K562 (cell line): ENCODE measurements around the gene S100A9. TPM values are rescaled to one million over a fixed set of nuclear protein-coding genes. Genes with fewer than 3 reads are reported as not detected.

Experiments used
- ATAC-seq: fragments of 200-7000 bp; cut with Tn5 transposase; 3 replicates; pipeline ENCODE4 v1.9.1; 2020; ENCODE audit warnings: moderate library complexity
- BruUV-seq: library from RNA; stranded (reverse); fragments of 400-500 nt; replicated peaks from 2 replicates; lab custom pipeline; 2021; lab: Mats Ljungman, UMichigan
- CTCF ChIA-PET: fragments of 300-600 bp; formaldehyde crosslinking; extraction: SDS; loops from one replicate; lab custom pipeline; 2021; ENCODE audit warnings: low intra/inter-chr PET ratio; lab: Yijun Ruan, JAX
- POLR2A ChIA-PET: fragments of 300-600, 350-650 bp; sonication (Branson Sonifier 250); formaldehyde crosslinking; extraction: SDS; loops from one replicate; lab custom pipeline; 2021; ENCODE audit warnings: antibody characterized with exemption, inconsistent platforms; lab: Yijun Ruan, JAX
- DNase-seq, 4 experiments: peaks; one replicate each; pipeline versions ENCODE4 v3.0.0 to v3.0.0-alpha.2; 2011 to 2018; ENCODE audit warnings: low spot score in 3 of 4, mixed read lengths in 3 of 4; ENCODE audit errors: extremely low read depth in 1 of 4
- FAIRE-seq: peaks from 2 replicates; lab custom pipeline; 2011; peaks lifted over from hg19 to GRCh38; lab: Jason Lieb, UNC
- H2AFZ ChIP-seq: 2 replicates; pipeline ENCODE4 v1.6.0; 2011; ENCODE audit warnings: low read depth, low read length, control low read depth, inconsistent platforms
- H3K27ac ChIP-seq: fragments of 200-600 bp; 3 replicates; pipeline ENCODE4 v1.8.0; 2011; ENCODE audit warnings: low read depth, mild to moderate bottlenecking, control low read depth, inconsistent platforms, low read length, moderate library complexity, mixed read lengths; ENCODE audit errors: extremely low read depth
- H3K27me3 ChIP-seq, 2 experiments: fragments of 300-600 bp in 1 of 2; 2 replicates in 1 of 2; 3 replicates in 1 of 2; pipeline versions ENCODE4 v1.6.0 to v1.8.0; 2011; ENCODE audit warnings: inconsistent platforms in 2 of 2, low read length in 2 of 2, mild to moderate bottlenecking in 1 of 2, mixed read lengths in 1 of 2, moderate library complexity in 1 of 2; ENCODE audit not compliant: control insufficient read depth in 2 of 2, insufficient read depth in 2 of 2
- H3K36me3 ChIP-seq: fragments of 300-600 bp; 3 replicates; pipeline ENCODE4 v1.8.0; 2011; ENCODE audit warnings: mild to moderate bottlenecking, low read length, inconsistent platforms; ENCODE audit not compliant: control insufficient read depth, insufficient read depth
- H3K4me1 ChIP-seq, 2 experiments: fragments of 200-600 bp in 1 of 2; replicated peaks in 1 of 2; 2 replicates in 1 of 2; 3 replicates in 1 of 2; pipeline versions ENCODE4 v1.5.1 to v1.8.0; 2011; ENCODE audit warnings: inconsistent platforms in 2 of 2, low read length in 2 of 2, mild to moderate bottlenecking in 1 of 2, mixed read lengths in 1 of 2, moderate library complexity in 1 of 2; ENCODE audit not compliant: control insufficient read depth in 2 of 2, insufficient read depth in 2 of 2
- H3K4me2 ChIP-seq: 2 replicates; pipeline ENCODE4 v1.6.1; 2011; ENCODE audit warnings: low read length, control low read depth, inconsistent platforms, mixed read lengths; ENCODE audit not compliant: insufficient read depth
- H3K4me3 ChIP-seq: fragments of 200-600 bp; sonication (generic), shearing (Covaris generic); 2 replicates; pipeline ENCODE4 v1.5.1; 2016; ENCODE audit warnings: control low read depth, inconsistent platforms
- H3K79me2 ChIP-seq: fragments of 200-600 bp; 3 replicates; pipeline ENCODE4 v1.8.0; 2011; ENCODE audit warnings: low read length, inconsistent platforms; ENCODE audit not compliant: control insufficient read depth, insufficient read depth
- H3K9ac ChIP-seq, 2 experiments: 2 replicates each; pipeline versions ENCODE4 v1.6.0 to v1.6.1; 2011; ENCODE audit warnings: low read depth in 2 of 2, low read length in 2 of 2, control low read depth in 1 of 2, inconsistent platforms in 1 of 2, mild to moderate bottlenecking in 1 of 2, mixed read lengths in 1 of 2; ENCODE audit not compliant: insufficient read depth in 1 of 2
- H3K9me1 ChIP-seq: one replicate; pipeline ENCODE4 v1.6.0; 2011; ENCODE audit warnings: inconsistent platforms, mild to moderate bottlenecking, low read length, moderate library complexity; ENCODE audit not compliant: control insufficient read depth, insufficient read depth
- H3K9me3 ChIP-seq: replicated peaks from 2 replicates; pipeline ENCODE4 v1.5.1; 2011; ENCODE audit warnings: low read depth, low read length, inconsistent platforms; ENCODE audit not compliant: control insufficient read depth, insufficient read depth
- H4K20me1 ChIP-seq: replicated peaks from 2 replicates; pipeline ENCODE4 v1.6.1; 2011; ENCODE audit warnings: low read length, inconsistent platforms, mixed read lengths; ENCODE audit not compliant: control insufficient read depth, insufficient read depth
- BDP1 ChIP-seq: IDR thresholded peaks from 3 replicates; pipeline ENCODE4 v1.6.1; 2011; ENCODE audit not compliant: insufficient read length, insufficient read depth
- CBX8 ChIP-seq: fragments of 200-600 bp; sonication (generic); IDR thresholded peaks from 2 replicates; pipeline ENCODE4 v1.6.1; 2012; ENCODE audit warnings: borderline replicate concordance, mixed run types, low read depth, mild to moderate bottlenecking, moderate library complexity, mixed read lengths, low read length, control low read depth, inconsistent platforms; ENCODE audit not compliant: poor library complexity, severe bottlenecking; ENCODE audit errors: extremely low read depth
- DDX20 ChIP-seq: fragments of 450-650 bp; IDR thresholded peaks from 2 replicates; pipeline ENCODE4 v1.6.1; 2016; ENCODE audit warnings: missing genetic modification characterization, low read depth, mild to moderate bottlenecking, missing compliant biosample characterization, moderate library complexity
- ERF ChIP-seq: fragments of 450-650 bp; formaldehyde crosslinking; IDR thresholded peaks from 2 replicates; pipeline ENCODE4 v1.4.0; 2020; ENCODE audit warnings: mild to moderate bottlenecking, mixed read lengths
- ETV6 ChIP-seq, 3 experiments: fragments of 150-350 bp in 1 of 3; sonication (generic) in 1 of 3; formaldehyde crosslinking in 1 of 3; IDR thresholded peaks; 2 replicates each; pipeline versions ENCODE4 v1.6.1 to v1.8.0; 2014 to 2022; ENCODE audit warnings: borderline replicate concordance in 2 of 3, low read depth in 2 of 3, antibody characterized with exemption in 1 of 3, low read length in 1 of 3, mild to moderate bottlenecking in 1 of 3, missing genetic modification reagents in 1 of 3
- GABPB1 ChIP-seq: sonication (generic); formaldehyde crosslinking; IDR thresholded peaks from 2 replicates; pipeline ENCODE4 v1.8.0; 2022; ENCODE audit warnings: mild to moderate bottlenecking, missing genetic modification reagents
- GABPB2 ChIP-seq: fragments of 250-450 bp; sonication (Bioruptor Pico); conservative IDR thresholded peaks from 2 replicates; pipeline ENCODE4 v1.5.1; 2021; ENCODE audit warnings: mild to moderate bottlenecking
- GTF3C2 ChIP-seq: IDR thresholded peaks from 3 replicates; pipeline ENCODE4 v1.6.1; 2011; ENCODE audit warnings: borderline replicate concordance, mild to moderate bottlenecking, moderate library complexity; ENCODE audit not compliant: insufficient read length; ENCODE audit errors: extremely low read depth
- HNRNPH1 ChIP-seq: fragments of 200-400 bp; formaldehyde crosslinking; optimal IDR thresholded peaks from 2 replicates; pipeline ENCODE3; 2017; ENCODE audit warnings: low read depth, mild to moderate bottlenecking, low read length, moderate library complexity
- MBD1 ChIP-seq: fragments of 250-450 bp; sonication (Bioruptor Pico); IDR thresholded peaks from 2 replicates; pipeline ENCODE4 v1.8.0; 2022; ENCODE audit warnings: inconsistent platforms
- TAF15 ChIP-seq: fragments of 200-400 bp; formaldehyde crosslinking; IDR thresholded peaks from 2 replicates; pipeline ENCODE4 v1.6.1; 2017; ENCODE audit warnings: mild to moderate bottlenecking, low read depth, low read length, moderate library complexity
- TBP ChIP-seq: optimal IDR thresholded peaks from 2 replicates; pipeline ENCODE3; 2011; ENCODE audit warnings: low read depth, low read length, improper control_type of control experiment
- ZBTB17 ChIP-seq: fragments of 450-650 bp; formaldehyde crosslinking; IDR thresholded peaks from 2 replicates; pipeline ENCODE4 v1.4.0; 2020; ENCODE audit warnings: mild to moderate bottlenecking
- ZNF133 ChIP-seq: fragments of 250-450 bp; sonication (Bioruptor Pico); IDR thresholded peaks from 2 replicates; pipeline ENCODE4 v1.4.0; 2020; ENCODE audit warnings: mild to moderate bottlenecking
- ZSCAN29 ChIP-seq: fragments of 450-650 bp; IDR thresholded peaks from 2 replicates; pipeline ENCODE4 v1.6.1; 2017
- WGBS: fragments of 100-300 bp; shearing (Covaris generic); methylation state at CpG from one replicate; pipeline ENCODE4 v1.1.6; 2016; ENCODE audit warnings: low coverage, mixed read lengths; ENCODE audit not compliant: insufficient coverage; ENCODE audit errors: missing lambda C conversion rate; 5-methylcytosine and 5-hydroxymethylcytosine counted together
- in situ Hi-C: fragments of 300-500 bp; cut with MboI; formaldehyde crosslinking; loops from 4 replicates; pipeline ENCODE4 v1.15.0; 2018; ENCODE audit warnings: inconsistent platforms, mixed read lengths
- intact Hi-C: fragments of 100-400 bp; cut with micrococcal nuclease; formaldehyde crosslinking; loops from 2 replicates; pipeline ENCODE4 v1.14.2; 2022
- polyA plus RNA-seq, 8 experiments: library from polyadenylated mRNA; depleted of rRNA in 4 of 8; stranded (reverse) in 5 of 8; unstranded in 3 of 8; fragments of >200 nt; fragmentation: Nextera tagmentation in 2 of 8; fragmentation: Illumina TruSeq in 1 of 8; extraction: Ambion mirVana in 2 of 8; extraction: Trizol in 1 of 8; gene quantifications; 2 replicates each; pipeline versions ENCODE4 v1.2.1 to v1.2.3, GENCODE V29; 2011 to 2014; ENCODE audit warnings: inconsistent platforms in 1 of 8, missing spikeins in 1 of 8
- total RNA-seq, 7 experiments: library from RNA; depleted of rRNA in 6 of 7; stranded (reverse); fragments of >200 nt in 6 of 7; fragmentation: Illumina TruSeq in 2 of 7; extraction: Trizol in 2 of 7; gene quantifications; 2 replicates each; pipeline versions ENCODE4 v1.2.1 to v1.2.3, GENCODE V29; 2011 to 2021; ENCODE audit warnings: low replicate concordance in 1 of 7
- TF ChIP-seq, protein P1 (sequence below): sonication (generic); formaldehyde crosslinking; IDR thresholded peaks from 2 replicates; pipeline ENCODE4 v1.8.0; 2022; ENCODE audit warnings: mild to moderate bottlenecking, missing genetic modification reagents

The S100A9 gene
- total and polyA plus RNA-seq, 9 of the 15 experiments (the other 6 are each of a cell fraction or from before 2014, with no cell fraction given), result 0.80 TPM; not detected in 8

DNA sequence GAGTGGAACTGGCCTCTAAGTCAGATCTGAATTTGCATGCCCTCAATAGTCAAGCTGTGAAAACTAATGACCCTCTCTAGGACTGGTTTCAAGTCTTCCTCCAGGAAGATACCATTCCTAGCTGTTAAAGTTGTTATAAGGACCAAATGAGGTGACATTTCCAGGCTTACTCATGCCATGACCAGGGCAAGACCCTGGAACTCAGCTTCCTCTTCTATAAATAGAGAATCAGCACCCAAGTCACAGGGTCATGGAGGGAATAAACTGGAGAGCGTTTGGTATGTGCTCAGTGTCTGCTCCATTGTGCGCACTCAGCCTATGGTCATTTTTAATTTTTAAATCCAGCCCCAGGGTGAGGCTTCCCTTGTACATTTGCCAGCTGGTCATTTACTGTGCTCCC is 2.5 kb downstream of the S100A9 start:
- no peaks in the 10 kb centered on the region; the same call in 1 of the 2 replicates for H4K20me1 ChIP-seq
- WGBS, result 45% methylated on average over 2 of the region's 2 CpGs
- H3K4me2 ChIP-seq, result no peak overlapping the region
- H3K27me3 ChIP-seq, result peaks cover 4 to 53% of the 10 kb centered on the region in 2 experiments; a peak in 4 of 5 replicates
- H3K9me3 ChIP-seq, result no peaks in the 10 kb centered on the region
- H3K9me1 ChIP-seq, result no peaks in the 10 kb centered on the region
- intact Hi-C loops, result no loop called here
- no peak overlapping the region for H3K4me3 ChIP-seq
- in situ Hi-C loops, result no loop called here
- POLR2A ChIA-PET, result no interaction called here
- ATAC-seq, result no peak
- no peak overlapping the region for H3K9ac ChIP-seq
- no TSS peak for BruUV-seq
- no peak for DNase-seq
- H3K4me1 ChIP-seq, result peaks cover 0 to 5% of the 10 kb centered on the region in 2 experiments; a peak in 1 of 5 replicates
- no peak overlapping the region for H2AFZ ChIP-seq
- H3K36me3 ChIP-seq, result no peaks in the 10 kb centered on the region
- no peak for FAIRE-seq
- H3K79me2 ChIP-seq, result no peaks in the 10 kb centered on the region
- CTCF ChIA-PET, result no interaction called here
- no peak overlapping the region for H3K27ac ChIP-seq
- no peak for TF ChIP-seq BDP1
- no peak for TF ChIP-seq DDX20 (tag)
- no peak for TF ChIP-seq HNRNPH1
- TF ChIP-seq ZNF133, result no peak
- no peak for TF ChIP-seq ETV6 (IDR thresholded peaks at IDR 0.05; ENCODE audit: borderline replicate concordance in 1 of 2, low read depth in 2 of 2, low read length in 1 of 2)
- TF ChIP-seq ETV6 (CRISPR knock-in tag; IDR thresholded peaks at IDR 0.05; ENCODE audit: borderline replicate concordance), result no peak
- no peak for TF ChIP-seq GTF3C2
- TF ChIP-seq ZSCAN29, result no peak
- TF ChIP-seq ERF (CRISPR knock-in tag), result no peak
- TF ChIP-seq, protein P1, sequence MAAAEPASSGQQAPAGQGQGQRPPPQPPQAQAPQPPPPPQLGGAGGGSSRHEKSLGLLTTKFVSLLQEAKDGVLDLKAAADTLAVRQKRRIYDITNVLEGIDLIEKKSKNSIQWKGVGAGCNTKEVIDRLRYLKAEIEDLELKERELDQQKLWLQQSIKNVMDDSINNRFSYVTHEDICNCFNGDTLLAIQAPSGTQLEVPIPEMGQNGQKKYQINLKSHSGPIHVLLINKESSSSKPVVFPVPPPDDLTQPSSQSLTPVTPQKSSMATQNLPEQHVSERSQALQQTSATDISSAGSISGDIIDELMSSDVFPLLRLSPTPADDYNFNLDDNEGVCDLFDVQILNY (CRISPR knock-in tag), result no peak
- TF ChIP-seq GABPB2, result no peak
- no peak for TF ChIP-seq GABPB1 (CRISPR knock-in tag)
- no peak for TF ChIP-seq ZBTB17 (CRISPR knock-in tag)
- no peak for TF ChIP-seq TAF15
- TF ChIP-seq TBP, result no peak
- TF ChIP-seq CBX8, result no peak
- no peak for TF ChIP-seq MBD1 (CRISPR knock-in tag)
